Activated T-cell treated with anti-CD3 and anti-CD28 coated beads, Interleukin-2, amount 50 U/mL, for 48 hours (primary cell): Measurements from ENCODE around the gene FLCN.

ENCODE experiments used
- DNase-seq, 2 experiments: peaks; one replicate each; pipeline ENCODE4 v3.0.0-alpha.2; 2020

Gene FLCN

GRCh38 chr17:17164676-17165075 lies 72.3 kb downstream of the FLCN start:
- no peak for DNase-seq

GRCh38 chr17:17164156-17164555 lies 72.8 kb downstream of the FLCN start:
- DNase-seq, result no peak
